Measurements from ENCODE around the gene GRB10.

Gene GRB10

GRCh38 chr7:50556247-50556991, 226.3 kb downstream of the GRB10 start:
- DNase-seq = no peak
- peaks cover 9% of the 10 kb centered on the region for H3K4me1 ChIP-seq
- H3K9me3 ChIP-seq = no peaks in the 10 kb centered on the region
- TF ChIP-seq, protein P1, sequence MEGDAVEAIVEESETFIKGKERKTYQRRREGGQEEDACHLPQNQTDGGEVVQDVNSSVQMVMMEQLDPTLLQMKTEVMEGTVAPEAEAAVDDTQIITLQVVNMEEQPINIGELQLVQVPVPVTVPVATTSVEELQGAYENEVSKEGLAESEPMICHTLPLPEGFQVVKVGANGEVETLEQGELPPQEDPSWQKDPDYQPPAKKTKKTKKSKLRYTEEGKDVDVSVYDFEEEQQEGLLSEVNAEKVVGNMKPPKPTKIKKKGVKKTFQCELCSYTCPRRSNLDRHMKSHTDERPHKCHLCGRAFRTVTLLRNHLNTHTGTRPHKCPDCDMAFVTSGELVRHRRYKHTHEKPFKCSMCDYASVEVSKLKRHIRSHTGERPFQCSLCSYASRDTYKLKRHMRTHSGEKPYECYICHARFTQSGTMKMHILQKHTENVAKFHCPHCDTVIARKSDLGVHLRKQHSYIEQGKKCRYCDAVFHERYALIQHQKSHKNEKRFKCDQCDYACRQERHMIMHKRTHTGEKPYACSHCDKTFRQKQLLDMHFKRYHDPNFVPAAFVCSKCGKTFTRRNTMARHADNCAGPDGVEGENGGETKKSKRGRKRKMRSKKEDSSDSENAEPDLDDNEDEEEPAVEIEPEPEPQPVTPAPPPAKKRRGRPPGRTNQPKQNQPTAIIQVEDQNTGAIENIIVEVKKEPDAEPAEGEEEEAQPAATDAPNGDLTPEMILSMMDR (IDR thresholded peaks at IDR 0.05; ENCODE audit: low read depth, low read length) = no peak
- H3K27me3 ChIP-seq = no peaks in the 10 kb centered on the region
- peak overlapping the region; percentile 88 for H3K4me3 ChIP-seq (ENCODE audit: low read depth, low read length)
- peaks cover 57% of the 10 kb centered on the region for H3K36me3 ChIP-seq

GRCh38 chr7:50555594-50556140, 227.0 kb downstream of the GRB10 start:
- H3K9me3 ChIP-seq = no peaks in the 10 kb centered on the region
- no peaks in the 10 kb centered on the region for H3K27me3 ChIP-seq
- TF ChIP-seq, protein P1 (IDR thresholded peaks at IDR 0.05; ENCODE audit: low read depth, low read length) = no peak
- DNase-seq = no peak
- H3K4me1 ChIP-seq = peaks cover 6% of the 10 kb centered on the region
- H3K36me3 ChIP-seq = peaks cover 58% of the 10 kb centered on the region
- no peak overlapping the region for H3K4me3 ChIP-seq (ENCODE audit: low read depth, low read length)

GRCh38 chr7:50554431-50555322, 228.0 kb downstream of the GRB10 start:
- TF ChIP-seq, protein P1 (IDR thresholded peaks at IDR 0.05; ENCODE audit: low read depth, low read length) = no peak
- H3K4me3 ChIP-seq (ENCODE audit: low read depth, low read length) = no peak overlapping the region
- H3K36me3 ChIP-seq = peaks cover 68% of the 10 kb centered on the region
- peaks cover 6% of the 10 kb centered on the region for H3K4me1 ChIP-seq
- DNase-seq = no peak
- H3K9me3 ChIP-seq = no peaks in the 10 kb centered on the region
- H3K27me3 ChIP-seq = no peaks in the 10 kb centered on the region

DNA sequence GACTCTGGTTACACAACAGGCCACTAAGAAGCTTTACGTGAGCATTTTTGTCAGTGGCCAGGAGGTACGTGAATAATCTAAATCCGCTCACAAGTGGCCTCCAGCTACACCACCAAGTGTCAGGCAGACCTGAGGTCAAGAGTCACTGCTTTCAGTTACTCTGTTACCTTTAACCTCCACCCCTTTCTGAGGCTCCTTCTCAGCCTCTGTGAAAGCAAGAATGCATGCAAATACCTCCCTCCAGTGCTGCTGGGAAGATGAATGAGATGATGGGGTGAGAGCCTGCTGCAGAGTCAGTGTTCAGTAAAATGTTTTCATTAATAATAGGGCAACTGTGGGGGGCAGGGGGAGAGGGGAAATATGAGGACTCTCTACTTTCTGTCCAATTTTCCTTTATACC, 228.7 kb downstream of the GRB10 start:
- H3K36me3 ChIP-seq = peaks cover 72% of the 10 kb centered on the region
- TF ChIP-seq, protein P1 (IDR thresholded peaks at IDR 0.05; ENCODE audit: low read depth, low read length) = no peak
- H3K4me3 ChIP-seq (ENCODE audit: low read depth, low read length) = no peak overlapping the region
- H3K9me3 ChIP-seq = no peaks in the 10 kb centered on the region
- H3K27me3 ChIP-seq = no peaks in the 10 kb centered on the region
- no peak for DNase-seq
- H3K4me1 ChIP-seq = peaks cover 6% of the 10 kb centered on the region

DNA sequence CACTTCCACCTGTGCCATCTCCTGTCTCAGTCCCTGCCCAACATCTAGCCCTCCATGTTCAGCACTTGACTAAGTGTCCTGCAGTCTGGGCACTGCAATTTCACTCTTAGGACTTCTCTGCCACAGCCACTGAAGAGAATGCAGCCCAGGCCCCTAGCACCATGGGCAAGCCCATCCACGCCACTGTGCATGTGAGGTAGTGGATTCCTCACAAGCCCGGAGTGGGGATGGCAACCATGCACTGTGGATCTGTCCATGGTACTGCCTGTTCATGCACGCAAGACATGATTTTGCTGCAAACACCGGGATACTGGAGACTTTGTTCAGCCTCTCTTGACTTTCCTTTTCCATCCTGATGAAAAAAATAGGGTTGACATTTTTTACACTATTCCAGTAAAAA, 229.8 kb downstream of the GRB10 start:
- Histone ChIP-seq H3K9me3 (no peaks in the 10 kb centered on the region), H3K36me3 (peaks cover 81% of the 10 kb centered on the region), H3K27me3 (no peaks in the 10 kb centered on the region), H3K4me3 (ENCODE audit: low read depth, low read length) (no peak overlapping the region), H3K4me1 (peaks cover 6% of the 10 kb centered on the region)
- TF ChIP-seq, protein P1 (IDR thresholded peaks at IDR 0.05; ENCODE audit: low read depth, low read length) = no peak
- no peak for DNase-seq

All from BE2C (cell line).